ENCODE measurements around the gene OPHN1. TPM values are rescaled to one million over a fixed set of nuclear protein-coding genes. Genes with fewer than 3 reads are reported as not detected.

OPHN1 gene
- total and polyA plus RNA-seq, 10 of the 15 experiments (the other 5 are each of a cell fraction or from before 2014, with no cell fraction given), result under 0.01 to 0.03 (median 0.03) TPM; not detected in 6

GRCh38 chrX:68079961-68080360 is 353.3 kb downstream of the OPHN1 start:
- TF ChIP-seq HSF1 (IDR thresholded peaks at IDR 0.05; ENCODE audit: low read depth, low read length) (no peak), ATF7 (IDR thresholded peaks at IDR 0.05; ENCODE audit: low read depth) (no peak), CUX1 (IDR thresholded peaks at IDR 0.05; ENCODE audit: insufficient replicate concordance, low read depth, low read length) (no peak), BRCA1 (IDR thresholded peaks at IDR 0.05; ENCODE audit: low read depth, low read length) (no peak), SRF (IDR thresholded peaks at IDR 0.05; ENCODE audit: low read depth in 2 of 2, low read length in 2 of 2) (no peak), CTCF (IDR thresholded peaks at IDR 0.05 in 2 of 3, conservative IDR thresholded peaks at IDR 0.05 in 1 of 3; ENCODE audit: control insufficient read depth in 2 of 3, extremely low read depth in 1 of 3, insufficient read depth in 1 of 3, low read depth in 3 of 3, low read length in 3 of 3) (no peak), RELB (IDR thresholded peaks at IDR 0.05; ENCODE audit: low read depth) (no peak), ELK1 (IDR thresholded peaks at IDR 0.05; ENCODE audit: low read depth, low read length) (no peak)
- ChIA-PET CTCF (no interaction called here), RAD21 (ENCODE audit: unreplicated experiment) (no interaction called here), SMC1A (ENCODE audit: uncharacterized antibody, unreplicated experiment) (no interaction called here), POLR2A (no interaction called here)
- Histone ChIP-seq H3K36me3 (ENCODE audit: control insufficient read depth in 2 of 2, insufficient read depth in 2 of 2, low read length in 1 of 2) (no peaks in the 10 kb centered on the region), H2AFZ (ENCODE audit: control insufficient read depth, low read depth, low read length) (no peak overlapping the region), H3K4me1 (ENCODE audit: control insufficient read depth, insufficient read depth, low read length) (no peaks in the 10 kb centered on the region), H3K4me3 (no peak overlapping the region), H3K27ac (ENCODE audit: control insufficient read depth, insufficient read depth) (no peak overlapping the region), H3K79me2 (ENCODE audit: control insufficient read depth, insufficient read depth, low read length) (no peaks in the 10 kb centered on the region), H3K4me2 (ENCODE audit: control insufficient read depth, insufficient read depth) (no peak overlapping the region), H3K27me3 (replicated peaks in 1 of 2; ENCODE audit: control insufficient read depth in 2 of 2, insufficient read depth in 2 of 2, low read length in 1 of 2) (no peaks in the 10 kb centered on the region), H3K9ac (ENCODE audit: control insufficient read depth, insufficient read depth, low read length) (no peak overlapping the region), H3K9me3 (replicated peaks; ENCODE audit: control insufficient read depth, insufficient read depth, low read length) (no peaks in the 10 kb centered on the region), H4K20me1 (ENCODE audit: control insufficient read depth, insufficient read depth) (no peaks in the 10 kb centered on the region)
- WGBS (ENCODE audit: insufficient coverage, insufficient replicate concordance, low lambda C conversion rate, missing lambda C conversion rate), result 6% methylated on average over 1 of the region's 1 CpG
- intact Hi-C loops (cut with micrococcal nuclease; ENCODE audit: unreplicated experiment) (no loop called here), in situ Hi-C loops (cut with MboI) (no loop called here)
- DNase-seq (ENCODE audit: low read depth, low spot score), result no peak
- ATAC-seq, result no peak
- no TSS peak for BruUV-seq (replicated peaks)
- no peak for FAIRE-seq
